Measurements from ENCODE around the gene NBAS.

- TF ChIP-seq JUNB (CRISPR knock-in tag; conservative IDR thresholded peaks at IDR 0.05) (no peak), CTCF (IDR thresholded peaks at IDR 0.05 in 2 of 3, conservative IDR thresholded peaks at IDR 0.05 in 1 of 3; ENCODE audit: insufficient read depth in 2 of 3, low read depth in 1 of 3, low read length in 3 of 3) (no peak), MXI1 (IDR thresholded peaks at IDR 0.05; ENCODE audit: low read depth, low read length) (no peak), MECOM (CRISPR knock-in tag; IDR thresholded peaks at IDR 0.05) (no peak), GATA2 (CRISPR knock-in tag; IDR thresholded peaks at IDR 0.05) (no peak)
Observed at GRCh38 chr2:15201009-15201408, 360.1 kb downstream of the NBAS start.

Data from K562 (cell line).